Thyroid gland (tissue), 4 donors: Measurements from ENCODE around the gene LMO7.

ENCODE experiments used
- CTCF ChIP-seq, 6 experiments: fragments of 200-600 bp in 3 of 6; fragments of 450-650 bp in 3 of 6; sonication (generic) in 3 of 6; IDR thresholded peaks; one replicate each; pipeline ENCODE4 v1.5.1; 2016 to 2019; ENCODE audit warnings: antibody characterized with exemption in 6 of 6, mild to moderate bottlenecking in 2 of 6, inconsistent platforms in 1 of 6, moderate library complexity in 1 of 6
- POLR2A ChIP-seq, 2 donors: fragments of 450-650 bp; IDR thresholded peaks; one replicate each; pipeline ENCODE4 v1.6.1; 2017; ENCODE audit warnings: antibody characterized with exemption in 2 of 2, mild to moderate bottlenecking in 2 of 2, moderate library complexity in 1 of 2

GRCh38 chr13:75811841-75812240 is 175.7 kb downstream of the LMO7 start:
- TF ChIP-seq POLR2A (IDR thresholded peaks at IDR 0.05) (no peak), CTCF (IDR thresholded peaks at IDR 0.05) (no peak)
